ENCODE measurements around the gene NFIA.
"Not testable (repeated sequence)": the region's sequence is repeated elsewhere in the genome, so short reads cannot be mapped to it uniquely, and the experiment has no call there.

The NFIA gene

DNA sequence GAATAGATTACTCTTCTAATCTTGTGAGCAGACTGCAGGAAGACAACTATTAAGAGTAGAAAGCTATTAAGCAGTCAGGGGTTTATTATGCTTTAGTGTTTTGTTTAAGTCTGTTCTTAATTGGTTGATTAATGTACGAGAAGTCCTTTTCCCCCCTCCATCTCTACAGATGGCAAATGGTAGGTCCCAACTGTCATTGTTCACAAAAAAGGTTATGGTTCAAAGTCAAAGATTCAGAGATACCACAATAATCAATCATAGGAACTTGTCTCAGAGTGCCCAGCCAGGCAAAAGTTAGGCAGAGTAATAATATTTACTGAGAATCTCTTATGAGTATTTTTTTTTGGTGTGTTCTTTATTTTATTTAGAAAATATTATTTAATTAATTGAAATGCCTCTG lies 26.8 kb downstream of the NFIA start:
- DNase-seq = no peak

DNA sequence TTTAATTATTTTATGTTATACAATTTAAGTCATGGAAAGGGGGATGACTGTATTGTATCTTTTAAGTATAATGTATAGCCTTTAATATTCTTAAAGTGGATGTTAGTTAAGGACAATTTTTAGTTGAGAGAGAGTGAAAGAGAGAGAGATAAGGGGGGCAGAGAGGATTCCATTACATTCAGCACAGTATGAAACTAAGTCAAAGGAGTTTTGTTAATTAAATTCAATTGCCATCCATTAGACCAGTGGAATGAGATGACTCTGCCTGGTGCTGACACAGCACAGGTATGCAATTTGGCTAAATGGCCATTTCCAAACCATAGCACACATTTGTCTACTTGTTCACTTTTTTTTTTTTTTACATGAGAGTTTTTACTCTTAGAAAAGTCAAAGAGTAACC lies 27.5 kb downstream of the NFIA start:
- DNase-seq = no peak

DNA sequence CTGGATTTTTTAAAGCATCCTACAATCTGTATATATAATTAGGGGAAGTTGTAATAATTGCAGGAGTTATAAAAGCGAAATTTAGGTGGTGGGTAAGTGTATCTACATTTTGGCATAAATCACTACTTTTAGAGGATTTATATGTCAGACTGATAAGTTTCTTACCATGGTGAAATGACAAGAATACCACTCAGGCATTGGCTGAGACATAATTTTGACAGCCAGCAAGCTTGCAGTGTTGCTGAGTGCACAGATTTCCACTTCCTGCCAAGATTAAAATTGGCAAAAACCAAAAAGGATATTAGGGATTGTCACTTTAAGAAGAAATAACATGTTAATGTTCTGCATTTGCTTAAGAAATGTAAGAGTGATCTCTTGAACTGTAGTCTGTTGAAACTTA lies 28.2 kb downstream of the NFIA start:
- no peak for DNase-seq

GRCh38 chr1:61111084-61112004 lies 29.0 kb downstream of the NFIA start:
- no peak for DNase-seq

- DNase-seq = no peak
Observed at GRCh38 chr1:61114178-61114870, 32.0 kb downstream of the NFIA start.

DNA sequence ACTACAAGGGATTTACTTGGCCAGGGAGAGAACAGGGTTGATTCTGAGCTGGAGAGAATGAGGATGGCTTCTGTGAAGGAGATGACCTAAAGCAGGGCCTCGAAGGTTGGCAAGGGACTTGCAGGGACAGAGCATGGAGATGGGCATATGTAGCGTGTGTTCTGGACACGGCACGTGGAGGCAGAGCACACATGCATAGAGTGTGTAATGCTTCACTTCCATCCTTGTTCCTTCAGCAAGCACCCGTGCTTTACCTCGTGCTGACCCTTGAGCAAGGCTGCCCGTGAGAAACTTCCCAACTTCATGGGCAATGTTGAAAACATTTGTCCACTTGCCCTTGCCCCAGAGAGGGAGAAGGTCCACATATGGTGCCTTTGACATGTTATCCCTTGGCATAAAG lies 33.1 kb downstream of the NFIA start:
- no peak for DNase-seq

GRCh38 chr1:61116421-61116820 lies 34.1 kb downstream of the NFIA start:
- DNase-seq = no peak

- no peak for DNase-seq
Observed at GRCh38 chr1:61117283-61117682, 34.9 kb downstream of the NFIA start.

GRCh38 chr1:61119085-61119484 lies 36.7 kb downstream of the NFIA start:
- peak; percentile 41 for DNase-seq

DNA sequence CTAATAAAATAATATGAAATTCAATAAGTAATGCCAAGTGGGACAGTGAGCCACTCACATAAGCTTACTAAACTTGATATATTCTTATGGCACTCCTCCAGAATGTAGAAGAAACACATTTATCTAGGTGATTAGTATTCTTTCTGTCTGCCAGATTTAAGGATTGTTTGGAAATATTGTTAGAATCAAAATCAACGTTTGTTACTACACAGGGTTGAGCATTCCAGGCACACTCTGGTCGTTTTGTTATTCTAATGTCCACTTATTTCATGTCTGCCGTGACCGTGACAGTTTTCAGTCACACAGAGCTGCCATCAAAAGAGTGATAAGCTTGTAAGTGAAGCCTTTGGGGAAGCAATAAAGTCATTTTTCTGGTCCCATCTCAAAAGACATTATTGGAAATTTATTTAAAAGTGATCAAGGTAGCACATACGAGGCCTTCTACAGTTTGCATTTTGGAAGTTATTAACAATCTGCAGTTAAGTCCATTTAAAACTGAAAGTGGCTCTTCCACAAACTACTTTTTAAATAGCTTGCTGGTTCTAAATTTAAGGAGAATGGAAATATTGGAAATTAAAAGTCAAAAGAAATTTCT lies 38.0 kb downstream of the NFIA start:
- DNase-seq = no peak

GRCh38 chr1:61120998-61121397 lies 38.6 kb downstream of the NFIA start:
- no peak for DNase-seq

DNA sequence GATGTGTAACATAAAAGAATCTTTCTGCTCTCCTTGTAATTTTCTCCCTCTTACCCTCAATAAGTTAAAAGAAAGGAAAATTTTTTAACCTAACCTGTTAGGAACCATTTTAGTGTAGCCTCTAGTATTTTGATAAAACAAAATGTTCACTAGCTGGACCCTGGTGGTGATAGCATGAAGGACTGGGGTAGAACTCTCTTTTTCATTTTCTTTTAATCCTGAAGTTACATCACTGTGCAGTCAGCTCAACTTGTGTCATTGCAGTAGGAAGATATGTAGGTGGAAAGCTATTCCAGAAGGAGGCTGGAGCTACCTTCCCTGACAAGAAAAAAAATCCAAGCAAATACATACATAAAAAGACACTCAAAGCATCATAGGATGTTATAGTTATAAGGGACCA lies 39.3 kb downstream of the NFIA start:
- DNase-seq = no peak

DNA sequence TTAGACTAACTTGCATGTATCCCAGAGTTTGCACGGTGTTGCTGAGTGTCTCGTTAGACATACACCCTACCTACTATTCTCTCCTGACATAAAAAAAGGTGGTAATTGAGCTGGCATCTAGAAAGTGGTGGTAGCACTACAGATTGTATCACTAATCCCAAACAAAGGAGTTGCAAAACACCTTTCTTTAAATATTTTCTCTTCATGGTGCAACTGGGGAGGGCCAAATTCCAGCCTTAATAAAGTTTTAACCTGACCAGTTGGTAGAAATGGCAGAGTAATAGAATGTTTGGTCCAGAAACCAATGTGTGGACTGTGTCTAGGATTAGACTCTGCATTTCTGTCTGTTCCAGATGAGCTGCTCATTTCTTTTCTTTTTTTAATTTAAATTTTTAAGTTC lies 40.0 kb downstream of the NFIA start:
- DNase-seq = no peak

GRCh38 chr1:61123326-61123725 lies 41.0 kb downstream of the NFIA start:
- DNase-seq = no peak

GRCh38 chr1:61124078-61124477 lies 41.7 kb downstream of the NFIA start:
- DNase-seq = no peak

DNA sequence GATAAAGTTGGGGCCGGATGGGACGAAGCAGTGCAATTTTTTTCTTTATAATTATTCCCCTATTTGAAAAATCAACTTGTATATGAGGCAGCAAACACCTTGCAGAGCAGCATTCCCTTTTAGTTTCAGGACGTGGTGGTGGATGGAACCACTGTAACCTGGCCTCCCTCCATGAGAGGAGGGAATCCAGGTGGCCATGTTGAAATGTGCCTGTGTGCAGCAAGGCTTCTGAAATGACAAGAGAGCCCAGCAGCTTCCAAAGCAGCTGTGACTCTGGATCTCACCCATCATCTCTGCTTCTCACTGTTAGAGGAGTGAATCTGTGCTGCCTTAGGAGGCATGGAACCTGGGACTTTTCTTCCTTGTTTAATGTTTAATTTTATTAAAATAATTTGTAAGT lies 42.3 kb downstream of the NFIA start:
- DNase-seq = peak; percentile 51

DNA sequence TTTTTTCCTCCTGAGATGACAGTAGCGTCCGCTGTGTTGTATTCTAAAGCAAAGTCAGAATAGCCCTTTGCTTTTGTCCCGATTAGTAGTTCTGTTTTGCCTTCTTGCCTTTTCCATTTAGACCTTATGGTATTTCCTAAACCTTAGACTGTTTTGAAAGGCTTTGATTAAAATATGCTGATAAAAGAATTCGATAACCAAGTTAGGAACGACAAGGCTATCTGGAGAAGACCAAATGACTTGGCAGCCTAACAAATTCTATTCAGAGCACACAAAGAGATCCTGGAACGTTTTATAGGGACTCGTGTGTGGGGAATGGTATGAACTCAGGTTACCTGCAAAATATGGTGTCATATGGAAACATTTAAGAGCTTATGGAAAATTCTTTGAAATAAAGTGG lies 42.9 kb downstream of the NFIA start:
- DNase-seq = peak; percentile 30

DNA sequence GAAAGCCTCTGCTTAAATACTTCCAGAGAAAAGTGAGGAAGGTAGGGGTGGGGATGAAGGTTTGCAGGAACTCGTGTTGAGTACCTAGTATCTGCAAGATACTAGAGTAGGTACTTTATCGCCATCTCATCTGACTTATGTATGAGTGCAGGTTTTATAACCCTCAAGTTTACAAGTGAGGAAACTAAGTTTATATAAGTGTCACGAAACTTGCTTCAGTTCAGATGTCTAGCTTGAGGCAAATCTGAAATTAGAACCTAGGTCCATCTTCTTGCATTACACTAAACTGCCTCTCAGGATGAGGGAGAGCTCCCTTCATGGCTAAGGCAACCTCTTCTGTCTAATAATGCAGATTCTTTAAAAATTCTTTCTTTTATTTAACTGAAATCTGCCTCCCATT lies 43.5 kb downstream of the NFIA start:
- no peak for DNase-seq

DNA sequence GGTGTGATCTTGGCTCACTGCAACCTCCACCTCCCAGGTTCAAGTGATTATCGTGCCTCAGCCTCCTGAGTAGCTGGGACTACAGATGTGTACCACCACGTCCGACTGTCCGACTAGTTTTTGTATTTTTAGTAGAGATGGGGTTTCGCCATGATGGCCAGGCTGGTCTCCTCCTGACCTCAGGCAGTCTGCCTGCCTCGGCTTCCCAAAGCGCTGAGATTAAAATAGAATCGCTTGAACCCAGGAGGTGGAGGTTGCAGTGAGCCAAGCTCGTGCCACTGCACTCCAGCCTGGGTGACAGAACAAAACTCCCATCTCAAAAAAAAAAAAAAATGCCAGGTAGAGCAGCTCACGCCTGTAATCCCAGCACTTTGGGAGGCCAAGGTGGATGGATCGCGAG lies 44.5 kb downstream of the NFIA start:
- not testable (repeated sequence) for DNase-seq

DNA sequence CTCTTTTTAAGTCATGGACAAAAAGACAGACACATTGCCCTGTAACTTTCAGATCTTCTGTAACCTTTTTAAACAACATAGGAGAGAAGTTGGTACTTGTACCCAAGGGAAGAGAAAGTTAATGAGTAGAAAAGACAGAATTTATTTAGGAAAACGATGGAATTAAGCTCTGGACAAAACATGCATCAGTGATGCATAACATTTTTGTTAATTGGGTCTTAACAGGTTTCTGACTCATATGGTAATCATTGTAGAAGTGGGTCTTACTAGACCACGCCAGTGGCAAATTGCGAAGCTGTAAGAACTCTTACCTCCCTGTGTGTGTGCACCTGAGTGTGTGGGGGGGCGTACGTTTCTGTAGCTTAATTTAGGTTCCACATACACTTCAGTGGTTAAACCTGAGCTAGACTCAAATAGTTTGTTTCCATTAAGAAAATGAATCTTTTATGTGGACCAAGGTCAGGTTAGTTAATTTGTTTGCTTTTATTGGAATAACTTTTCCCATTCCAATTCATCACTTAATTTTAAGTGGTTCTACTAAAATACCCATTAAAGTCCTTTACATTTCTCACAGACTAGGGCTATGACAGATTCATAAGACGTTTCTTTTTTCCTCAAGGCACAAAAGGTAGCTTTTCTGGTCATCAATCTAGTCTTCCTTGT lies 48.1 kb downstream of the NFIA start:
- DNase-seq = no peak

GRCh38 chr1:61131248-61131647 lies 48.9 kb downstream of the NFIA start:
- no peak for DNase-seq

DNA sequence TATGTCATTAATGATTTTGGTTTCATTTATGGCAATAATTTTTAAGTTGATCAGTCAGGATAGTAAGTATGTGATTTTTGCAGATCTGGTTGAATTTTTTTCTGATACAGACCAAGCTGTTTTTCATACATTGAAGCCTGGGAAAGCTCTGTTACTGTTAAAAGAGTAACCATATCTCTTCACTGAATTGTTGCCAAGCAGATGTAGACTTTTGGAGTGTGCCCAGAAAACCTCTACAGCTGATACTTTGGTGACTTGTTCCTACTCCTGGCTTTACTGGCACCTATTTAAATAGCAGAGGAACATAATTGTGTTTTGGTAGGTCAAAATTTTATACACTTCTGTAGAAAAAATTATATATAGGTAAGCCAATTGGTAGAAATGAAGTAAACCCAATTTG lies 49.4 kb downstream of the NFIA start:
- peak; percentile 61 for DNase-seq

DNA sequence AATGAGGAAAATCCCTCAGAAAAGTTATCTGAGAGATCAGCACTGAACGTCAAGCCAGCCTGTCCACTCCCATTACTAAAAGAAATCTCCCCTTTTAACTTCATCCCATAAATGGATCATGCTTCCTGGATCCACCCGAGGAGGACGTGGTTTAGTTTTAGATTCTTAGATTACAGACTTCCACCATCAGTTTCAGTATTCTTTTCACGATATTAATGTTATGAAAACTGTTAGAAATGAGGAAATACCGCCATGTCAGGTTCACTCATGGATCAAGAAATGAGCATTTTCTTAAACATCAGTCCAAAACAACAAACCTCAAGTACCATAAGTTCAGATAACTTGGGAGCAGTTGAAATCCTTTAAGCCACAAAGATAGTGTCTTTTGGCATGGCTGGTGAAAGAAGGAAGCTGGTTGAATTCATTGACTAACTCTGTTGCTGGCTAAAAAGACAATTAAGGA lies 49.8 kb downstream of the NFIA start:
- DNase-seq = no peak

Measured in NCI-H1105 (cell line).